Spleen (tissue), 7 donors: Measurements from ENCODE around the gene ZNF705A.
"Not testable (repeated sequence)": the region's sequence is repeated elsewhere in the genome, so short reads cannot be mapped to it uniquely, and the experiment has no call there.

ENCODE experiments used
- CTCF ChIP-seq, 11 experiments: fragments of 200-600 bp in 7 of 11; fragments of 450-650 bp in 4 of 11; sonication (generic) in 4 of 11; IDR thresholded peaks in 8 of 11; conservative IDR thresholded peaks in 3 of 11; 1 replicate in 7 of 11; 2 replicates in 4 of 11; pipeline versions ENCODE4 v1.4.0 to v1.8.0; 2016 to 2021; ENCODE audit warnings: antibody characterized with exemption in 11 of 11, inconsistent platforms in 4 of 11, mild to moderate bottlenecking in 1 of 11
- POLR2A ChIP-seq, 3 donors: fragments of 450-650 bp; IDR thresholded peaks; one replicate each; pipeline ENCODE4 v1.5.1; 2017; ENCODE audit warnings: antibody characterized with exemption in 3 of 3, mild to moderate bottlenecking in 1 of 3
- POLR2AphosphoS5 ChIP-seq, 3 donors: sonication (generic); formaldehyde crosslinking; IDR thresholded peaks; one replicate each; pipeline ENCODE4 v1.5.1; 2017; ENCODE audit warnings: antibody characterized with exemption in 3 of 3
- donor health status: DM: no; HTN: no; CAD: no; lungs with moderate emphysema.
- donor health status: DM: no; HTN: no; CAD: no.
- donor health status: DM: no; HTN: no; CAD: no.

DNA sequence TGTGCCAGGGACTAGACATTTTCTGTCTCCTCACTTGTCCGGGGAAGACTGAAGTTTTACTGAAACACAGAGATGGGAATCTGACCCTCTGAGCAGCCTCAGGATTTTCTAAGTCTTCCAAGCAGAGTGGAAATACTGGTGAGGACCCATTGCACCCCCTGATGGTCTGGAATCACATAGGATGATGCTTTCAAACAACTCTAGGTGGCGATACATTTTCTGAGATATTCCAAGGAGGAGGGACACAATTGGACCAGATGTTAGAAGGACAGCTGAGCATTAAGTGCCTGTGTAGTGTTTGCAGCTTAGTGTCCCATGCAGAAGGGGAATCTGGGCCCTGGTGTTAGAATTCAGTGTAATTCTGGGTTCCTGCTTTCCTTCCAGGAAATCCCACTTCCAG is 31.3 kb downstream of the ZNF705A start:
- not testable (repeated sequence) for TF ChIP-seq CTCF (IDR thresholded peaks at IDR 0.05 in 8 of 11, conservative IDR thresholded peaks at IDR 0.05 in 3 of 11); POLR2A (IDR thresholded peaks at IDR 0.05); POLR2AphosphoS5 (IDR thresholded peaks at IDR 0.05)
